ENCODE measurements around the gene SLX4IP.
A peak's percentile ranks its signal among the peaks of the same experiment; 100 is the strongest.

The SLX4IP gene

DNA sequence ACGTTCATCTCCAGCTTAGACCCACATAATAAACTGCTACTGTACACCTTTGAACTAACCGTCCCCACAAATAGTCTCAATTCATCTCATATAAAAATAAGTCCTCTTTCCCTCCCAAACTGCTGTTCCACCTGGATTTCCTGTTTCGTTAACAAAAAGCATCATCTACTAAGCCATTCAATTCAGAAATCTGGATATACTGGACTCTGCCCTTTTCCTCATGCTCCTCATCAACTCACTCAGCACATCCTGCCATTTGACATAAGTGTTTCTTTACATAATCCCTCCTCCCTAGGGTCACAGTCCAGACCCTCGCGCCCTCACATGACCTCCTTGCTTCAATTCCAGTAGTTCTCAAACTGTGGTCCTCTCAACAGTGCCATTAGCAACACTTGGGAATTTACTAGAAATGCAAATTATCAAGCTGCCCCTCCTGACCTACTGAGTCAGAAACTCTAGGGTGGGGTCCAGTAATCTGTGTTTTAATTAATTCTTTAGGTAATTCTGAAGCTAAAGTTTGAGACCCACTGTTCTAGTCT lies 5.6 kb upstream of the SLX4IP start:
- no peak for DNase-seq

DNA sequence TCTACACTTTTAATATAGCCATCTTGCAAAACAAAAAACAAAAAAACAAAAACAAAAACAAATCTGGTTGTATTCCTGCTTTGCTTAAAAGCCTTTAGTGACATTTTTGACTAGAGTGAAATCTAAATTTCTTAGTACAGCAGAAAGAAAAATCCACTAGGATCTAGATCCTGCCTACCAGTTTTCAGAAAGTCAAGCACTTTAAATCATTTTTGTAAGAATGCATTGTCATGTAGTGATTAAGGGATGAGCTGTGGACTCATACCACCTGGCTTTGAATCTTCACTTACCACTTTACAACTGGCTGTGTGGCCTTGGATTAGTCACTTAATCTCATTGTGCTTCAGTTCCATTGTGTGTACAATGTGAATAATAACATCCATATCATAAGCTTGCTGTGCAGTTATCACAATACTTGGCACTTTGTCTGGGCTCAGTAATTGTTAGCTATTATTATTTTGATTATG lies 5.1 kb upstream of the SLX4IP start:
- peak; percentile 21 for DNase-seq

DNA sequence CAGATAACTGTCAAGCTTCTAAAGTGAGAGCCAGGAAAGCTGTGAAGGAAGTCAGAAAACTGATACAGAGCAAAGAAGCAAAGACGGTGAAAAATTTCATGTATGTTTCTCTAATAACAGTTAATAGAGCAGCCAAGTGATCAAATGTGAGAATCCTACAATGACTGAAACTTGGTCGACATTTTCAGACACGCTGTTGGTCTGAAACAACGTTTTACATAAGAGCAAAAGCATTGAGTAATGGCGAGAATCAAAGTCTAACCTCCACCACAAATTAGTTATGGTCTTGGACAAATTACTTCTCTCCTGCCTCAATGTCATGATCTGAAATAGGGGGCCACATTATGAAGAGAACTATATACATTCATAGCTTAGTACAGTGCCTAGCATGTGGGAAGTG lies 4.4 kb upstream of the SLX4IP start:
- DNase-seq: no peak

DNA sequence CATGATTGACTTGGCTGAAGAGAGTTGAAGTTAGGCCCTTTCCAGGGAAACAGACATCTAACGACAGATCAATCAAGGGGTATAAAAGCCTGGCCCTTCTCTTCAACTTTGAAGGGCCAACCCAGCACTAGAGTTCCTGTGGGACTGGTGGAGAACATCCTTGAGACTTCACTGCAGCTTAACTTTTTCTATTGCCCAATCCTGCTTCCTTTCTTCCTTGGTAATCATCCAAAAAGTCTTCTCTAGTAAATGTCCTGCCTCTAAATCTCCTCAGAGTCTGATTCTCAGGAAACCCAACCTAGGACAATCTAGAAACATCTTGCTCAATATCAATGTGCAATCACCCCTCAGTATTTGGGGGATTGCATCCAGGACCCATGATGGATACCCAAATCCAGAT lies 3.0 kb upstream of the SLX4IP start:
- peak; percentile 18 for DNase-seq

DNA sequence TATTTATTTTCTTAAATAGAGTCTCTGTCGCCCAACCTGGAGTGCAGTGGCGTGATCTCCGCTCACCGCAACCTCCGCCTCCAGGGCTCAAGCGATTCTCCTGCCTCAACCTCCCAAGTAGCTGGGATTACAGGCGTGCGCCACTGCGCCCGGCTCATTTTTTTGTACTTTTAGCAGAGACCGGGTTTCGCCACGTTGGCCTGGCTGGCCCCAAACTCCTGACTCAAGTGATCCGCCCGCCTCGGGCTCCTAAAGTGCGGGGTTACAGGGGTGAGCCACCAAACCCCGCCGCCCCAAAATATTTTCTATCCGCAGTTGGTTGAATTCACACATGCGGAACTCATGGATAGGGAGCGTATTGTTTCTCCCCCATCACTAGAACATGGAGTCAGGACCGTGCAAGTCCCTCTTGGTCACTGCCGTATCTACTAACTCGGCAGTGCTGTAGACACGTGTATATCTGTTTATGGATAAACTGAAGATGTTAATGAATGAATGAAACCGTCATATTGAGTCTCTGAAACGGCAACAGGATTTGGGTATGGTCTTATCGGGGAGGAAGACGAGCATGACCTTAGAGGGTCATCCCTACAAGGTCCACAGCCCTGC lies 2.0 kb upstream of the SLX4IP start:
- DNase-seq: peak; percentile 9

DNA sequence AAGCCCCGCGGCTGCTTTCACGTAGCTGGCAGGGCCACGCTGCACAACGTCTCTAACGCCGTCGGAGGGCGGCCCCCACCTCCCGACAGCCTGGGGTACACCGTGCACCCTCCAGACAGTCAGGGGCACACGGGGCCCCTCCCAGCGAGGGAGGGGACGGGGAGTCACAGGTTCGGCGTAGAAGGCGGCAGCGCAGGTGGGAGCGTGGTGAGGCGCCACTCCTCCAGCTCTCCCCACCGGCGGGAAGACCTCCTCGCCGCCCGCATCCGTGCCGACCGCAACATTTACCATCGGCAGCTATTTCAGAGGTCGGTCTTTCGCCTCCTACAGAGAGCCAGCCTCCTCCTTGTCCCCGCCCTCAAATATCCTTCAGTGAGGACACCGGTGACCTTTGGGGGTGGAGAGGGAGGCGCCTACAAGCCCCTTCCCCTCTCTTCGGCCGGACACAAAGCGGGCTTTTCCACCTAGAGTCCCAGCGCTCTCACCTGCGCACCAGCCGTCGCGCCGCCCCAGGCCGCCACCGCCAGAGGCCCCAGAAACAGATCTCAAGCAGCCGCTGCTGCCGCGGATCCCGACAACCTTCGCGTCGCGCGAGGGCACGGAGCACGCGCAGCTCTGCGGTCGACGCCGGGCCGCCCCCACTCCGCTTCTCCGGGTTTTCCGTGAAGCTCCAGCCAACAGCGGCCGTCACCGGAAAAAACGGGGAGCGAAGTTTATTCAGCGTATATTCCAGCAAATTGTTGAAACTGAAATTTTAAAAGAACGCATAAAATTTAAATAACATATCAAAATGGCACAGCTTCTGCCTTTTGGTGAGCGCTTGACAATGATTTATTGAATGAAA lies 1.3 kb upstream of the SLX4IP start, which contains the start of gene MKKS:
Gene MKKS (minus strand): TSS at position 600 of the 844 bp plus-strand sequence. CDS start 20,708 bp downstream, outside the sequence.
- DNase-seq: peak; percentile 93

DNA sequence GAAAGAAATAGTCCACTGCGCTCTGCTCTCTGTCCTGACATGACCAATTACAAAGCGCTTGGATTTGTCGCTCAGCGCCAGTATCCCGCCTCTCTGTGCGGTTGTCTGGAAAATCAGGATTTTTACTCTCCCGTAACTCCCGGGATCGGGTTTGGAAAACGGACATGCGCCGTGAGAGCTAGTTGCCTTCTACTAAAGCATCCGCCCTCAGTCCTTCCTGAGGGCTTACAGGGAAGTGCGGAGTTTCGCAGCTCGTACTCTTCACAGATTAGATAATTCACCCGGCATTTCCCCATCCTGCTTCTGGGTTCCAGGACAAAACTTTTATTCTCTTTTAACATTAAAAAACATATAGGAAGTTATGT lies 656 bp upstream of the SLX4IP start:
- DNase-seq: peak; percentile 99

DNA sequence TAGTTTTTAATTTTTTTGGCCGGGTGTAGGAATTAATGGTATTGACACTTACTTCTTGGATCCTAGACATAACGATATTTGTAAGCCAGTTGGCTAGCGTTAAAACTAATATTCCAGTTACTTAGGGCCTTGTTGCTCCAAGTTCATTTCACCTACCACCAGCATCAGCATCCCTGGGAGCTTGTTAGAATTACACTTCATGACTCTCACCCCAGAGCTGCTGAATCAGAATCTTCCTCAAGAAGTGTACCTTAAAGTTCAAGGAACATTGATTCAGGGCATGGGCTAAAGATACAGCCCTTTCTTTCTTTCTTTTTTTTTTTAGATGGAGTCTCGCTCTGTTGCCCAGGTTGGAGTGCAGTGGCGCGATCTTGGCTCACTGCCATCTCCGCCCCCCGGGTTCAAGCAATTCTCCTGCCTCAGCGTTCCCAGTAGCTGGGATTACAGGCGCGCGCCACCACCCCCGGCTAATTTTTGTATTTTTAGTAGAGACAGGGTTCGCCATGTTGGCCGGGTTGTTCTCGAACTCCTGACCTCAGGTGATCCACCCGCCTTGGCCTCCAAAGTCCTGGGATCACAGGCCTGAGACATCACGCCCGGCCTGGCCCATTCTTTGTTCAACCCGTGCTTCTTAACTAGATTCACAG lies 1.1 kb downstream of the SLX4IP start:
- DNase-seq: no peak

DNA sequence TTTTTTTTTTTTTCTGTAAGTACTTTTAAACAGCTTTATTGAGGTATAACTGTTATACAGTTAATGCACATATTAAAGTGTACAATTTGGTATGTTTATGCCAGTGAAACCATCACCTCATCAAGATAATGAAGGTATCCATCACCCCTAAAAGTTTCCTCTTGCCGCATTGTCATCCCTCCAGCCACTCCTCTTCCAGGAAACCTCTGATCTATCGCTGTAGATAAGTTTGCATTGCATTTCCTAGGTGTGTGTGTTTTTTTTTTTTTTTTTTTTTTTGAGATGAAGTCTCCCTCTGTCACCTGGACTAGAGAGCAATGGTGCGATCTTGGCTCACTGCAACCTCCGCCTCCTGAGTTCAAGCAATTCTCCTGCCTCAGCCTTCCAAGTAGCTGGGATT lies 3.1 kb downstream of the SLX4IP start:
- no peak for DNase-seq

DNA sequence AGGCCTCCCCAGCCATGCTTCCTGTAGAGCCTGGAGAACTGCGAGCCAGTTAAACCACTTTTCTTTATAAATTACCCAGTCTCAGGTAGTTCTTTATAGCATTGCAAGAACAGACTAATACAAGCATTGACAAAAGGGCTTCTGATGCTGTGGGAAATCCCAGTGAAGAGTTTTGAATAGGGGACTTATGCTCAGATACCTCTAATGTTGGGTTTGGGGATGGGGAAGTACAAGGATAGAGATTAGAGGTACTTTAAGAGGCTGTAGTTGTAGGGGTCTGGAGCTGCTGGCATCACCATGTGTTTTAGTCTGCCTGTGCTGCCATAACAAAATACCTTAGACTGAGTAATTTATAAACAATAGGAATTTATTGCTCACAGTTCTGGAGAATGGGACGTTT lies 8.8 kb downstream of the SLX4IP start:
- DNase-seq: no peak

DNA sequence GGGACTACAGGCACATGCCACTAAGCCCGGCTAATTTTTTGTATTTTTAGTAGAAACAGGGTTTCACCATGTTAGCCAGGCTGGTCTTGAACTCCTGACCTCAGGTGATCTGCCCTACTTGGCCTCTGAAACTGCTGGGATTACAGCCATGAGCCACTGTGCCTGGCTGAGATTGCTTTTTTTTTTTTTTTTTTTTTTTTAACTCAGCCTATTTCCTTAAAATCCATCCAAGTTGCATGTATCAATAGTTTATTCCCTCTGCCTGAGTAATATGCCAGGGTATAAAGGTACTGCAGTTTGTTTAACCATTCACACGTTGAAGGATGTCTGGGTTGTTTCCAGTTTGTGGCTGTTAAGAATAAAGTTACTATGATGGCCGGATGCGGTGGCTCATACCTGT lies 10.7 kb downstream of the SLX4IP start:
- no peak for DNase-seq

DNA sequence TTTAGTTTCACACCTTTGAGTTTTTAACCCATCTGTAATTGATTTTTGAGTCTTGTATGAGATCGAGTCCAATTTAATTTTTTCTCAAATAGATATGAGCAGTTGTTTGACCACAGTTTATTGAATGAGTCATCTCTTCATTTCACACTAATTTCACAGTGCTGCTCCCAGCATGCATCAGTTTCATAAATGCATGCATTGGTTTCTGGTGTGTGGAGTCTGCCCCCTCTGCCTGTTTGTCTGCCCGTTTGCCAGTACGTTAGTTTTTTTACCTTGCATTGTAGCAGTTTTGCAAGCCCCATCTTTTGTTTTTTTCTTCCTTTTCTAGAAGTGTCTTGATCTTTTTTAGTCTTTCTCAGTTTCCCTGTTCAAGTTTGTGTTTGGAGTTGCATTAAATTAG lies 11.9 kb downstream of the SLX4IP start:
- peak; percentile 76 for DNase-seq

DNA sequence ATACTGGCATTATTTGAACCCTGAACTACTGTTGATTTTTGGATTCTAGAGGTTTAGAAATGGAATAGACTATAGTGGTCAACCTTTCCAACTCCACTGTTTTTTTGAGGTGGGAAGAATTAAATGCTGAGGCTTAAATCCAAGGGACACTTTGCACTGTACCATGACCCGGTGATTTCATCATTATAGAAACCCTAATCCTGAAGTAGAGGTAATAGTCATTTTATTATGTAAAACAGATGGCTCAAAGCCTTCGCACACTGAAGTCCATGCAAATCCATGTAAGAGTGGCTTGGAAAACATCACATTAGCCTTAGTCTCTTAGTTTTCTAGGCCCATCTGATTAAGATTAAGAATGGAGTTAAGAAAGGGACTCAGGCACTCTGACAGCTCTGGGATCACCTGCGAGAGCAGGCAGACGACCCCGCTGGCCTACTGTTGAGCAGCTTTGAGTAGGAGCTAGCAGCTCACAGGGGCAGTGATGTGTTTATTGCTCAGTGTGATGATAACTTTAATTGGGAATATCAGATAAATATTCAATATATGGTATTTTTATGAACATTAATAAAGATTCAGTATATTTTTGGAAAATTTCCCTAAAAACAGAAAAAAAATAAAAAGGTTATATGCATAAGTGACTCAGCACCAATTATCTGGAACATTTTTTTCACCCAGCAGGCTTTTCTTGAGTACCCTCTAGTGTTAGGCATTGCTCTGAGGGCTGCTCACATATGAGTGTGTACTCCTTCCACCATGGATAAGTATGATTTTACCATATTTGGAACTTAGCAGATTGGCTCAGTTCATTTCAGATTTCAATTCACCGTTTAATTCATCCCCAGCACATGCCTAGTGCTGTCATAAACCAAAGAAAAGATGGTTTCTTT lies 13.4 kb downstream of the SLX4IP start:
- DNase-seq: peak; percentile 51

DNA sequence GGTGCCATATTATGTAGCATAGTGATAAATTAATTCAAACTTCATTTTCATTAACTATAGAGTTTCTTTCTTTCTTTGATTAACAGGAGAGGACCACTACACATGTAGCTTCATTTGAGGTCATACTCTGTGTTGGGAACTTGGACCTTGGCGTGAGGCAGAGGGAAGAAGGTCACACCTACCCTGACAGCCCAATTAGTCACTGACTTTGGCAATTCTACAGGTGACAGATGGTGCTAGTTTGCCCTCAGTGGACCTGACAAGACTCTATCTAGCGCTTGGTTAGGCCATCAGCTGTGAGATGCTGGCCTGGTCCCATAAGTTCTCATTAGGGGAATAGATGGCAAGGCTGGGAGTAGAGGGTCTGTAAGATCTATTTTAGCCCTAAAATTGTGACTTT lies 14.2 kb downstream of the SLX4IP start:
- DNase-seq: no peak

DNA sequence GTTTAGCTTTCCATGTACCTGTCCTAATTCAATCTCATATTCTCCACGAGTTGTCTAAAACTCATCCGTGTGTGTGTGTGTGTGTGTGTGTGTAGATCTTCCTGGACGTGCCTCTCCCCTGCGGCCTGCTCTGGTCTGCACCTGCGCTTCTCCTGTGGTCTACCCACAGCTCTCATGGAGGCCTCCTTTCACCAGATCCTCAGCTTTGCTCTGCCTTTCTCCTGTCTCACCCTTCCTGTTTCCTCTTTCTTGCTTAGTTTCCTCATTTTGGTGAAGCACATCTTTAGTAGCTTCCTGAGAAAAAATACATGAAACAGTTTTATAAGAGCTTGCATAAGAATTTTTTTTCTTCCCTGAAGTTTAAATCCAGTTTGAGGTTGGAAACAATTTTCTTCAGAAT lies 18.1 kb downstream of the SLX4IP start:
- no peak for DNase-seq

DNA sequence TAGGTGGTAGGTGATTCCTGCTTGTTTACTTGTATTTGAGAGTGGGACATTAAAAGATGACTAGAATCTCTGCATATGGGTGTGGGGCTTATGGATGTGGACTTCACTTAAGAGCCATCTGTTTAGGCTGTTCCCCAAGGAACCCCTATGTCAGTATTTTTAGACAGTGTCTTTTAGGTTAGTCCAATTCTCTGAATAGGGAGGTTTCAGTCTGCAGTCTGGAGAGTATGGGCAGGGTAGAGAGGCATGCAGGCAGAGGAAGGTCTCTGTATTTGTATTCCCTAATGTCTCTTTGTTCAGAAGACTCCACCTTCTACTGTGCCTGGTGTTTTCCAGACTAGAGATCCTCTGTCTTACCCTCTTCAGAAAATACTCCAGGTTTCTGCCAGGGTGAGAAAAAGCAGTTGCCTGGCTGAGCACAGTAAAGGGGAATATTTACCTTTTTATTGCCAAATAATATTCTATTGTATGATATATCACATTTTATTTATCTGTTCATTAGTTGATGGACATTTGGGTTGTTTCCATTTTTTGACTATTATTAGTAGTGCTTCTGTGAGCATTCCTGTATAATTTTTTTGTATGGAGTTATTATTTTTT lies 19.1 kb downstream of the SLX4IP start:
- no peak for DNase-seq

DNA sequence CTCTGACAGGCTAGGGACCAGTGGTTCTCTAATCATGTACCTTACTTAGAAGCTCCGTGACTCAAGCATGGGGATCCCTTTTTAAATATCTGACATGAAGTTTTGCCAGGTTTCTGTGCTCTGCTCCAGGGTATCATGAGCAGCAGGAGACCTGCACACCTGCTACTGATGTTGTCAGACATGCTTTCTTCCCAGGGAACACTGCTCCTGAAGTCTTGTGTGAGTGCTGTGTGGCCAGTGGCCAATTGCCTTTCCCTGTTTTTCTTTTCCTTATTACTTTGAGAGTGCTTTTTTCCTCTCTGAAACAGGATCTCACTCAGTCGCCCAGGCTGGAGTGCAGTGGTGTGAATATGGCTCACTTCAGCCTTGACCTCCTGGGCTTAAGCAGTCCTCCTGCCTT lies 26.4 kb downstream of the SLX4IP start:
- no peak for DNase-seq

DNA sequence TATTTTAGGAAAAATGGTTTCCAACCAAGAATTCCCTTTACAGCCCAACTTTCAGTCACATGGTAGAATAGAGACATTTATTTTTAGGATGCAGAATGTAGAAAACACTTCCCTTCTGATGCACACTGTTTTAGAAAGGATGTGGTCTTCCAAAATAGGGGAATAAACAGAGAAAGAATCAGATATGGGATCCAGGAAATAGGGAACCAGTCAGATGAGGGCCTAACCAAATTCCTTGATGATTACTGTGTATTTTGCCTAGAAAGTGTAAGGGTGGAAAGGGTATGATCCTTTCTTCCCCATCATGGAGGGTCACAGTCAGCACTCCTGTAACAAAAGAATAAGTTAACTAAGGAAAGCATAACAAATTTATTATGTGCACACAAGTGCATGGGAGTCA lies 27.4 kb downstream of the SLX4IP start:
- peak; percentile 21 for DNase-seq

DNA sequence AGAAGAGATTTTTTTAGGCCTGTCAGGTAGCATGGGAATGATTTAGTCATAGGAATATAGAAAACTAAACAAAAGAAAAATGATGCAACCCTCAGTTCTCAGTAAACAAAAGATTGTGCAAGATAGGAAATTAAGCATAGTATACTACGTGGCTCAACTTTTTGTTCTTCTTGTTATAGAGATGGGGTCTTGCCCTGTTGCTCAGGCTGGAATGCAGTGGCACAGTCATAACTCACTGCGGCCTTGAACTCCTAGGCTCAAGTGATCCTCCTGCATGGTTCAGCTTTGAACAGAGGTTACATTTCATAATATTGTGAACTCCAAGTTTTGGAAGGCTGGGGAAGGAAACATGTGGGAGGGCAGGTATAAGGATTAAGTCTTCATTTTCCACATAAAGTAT lies 28.5 kb downstream of the SLX4IP start:
- DNase-seq: no peak

DNA sequence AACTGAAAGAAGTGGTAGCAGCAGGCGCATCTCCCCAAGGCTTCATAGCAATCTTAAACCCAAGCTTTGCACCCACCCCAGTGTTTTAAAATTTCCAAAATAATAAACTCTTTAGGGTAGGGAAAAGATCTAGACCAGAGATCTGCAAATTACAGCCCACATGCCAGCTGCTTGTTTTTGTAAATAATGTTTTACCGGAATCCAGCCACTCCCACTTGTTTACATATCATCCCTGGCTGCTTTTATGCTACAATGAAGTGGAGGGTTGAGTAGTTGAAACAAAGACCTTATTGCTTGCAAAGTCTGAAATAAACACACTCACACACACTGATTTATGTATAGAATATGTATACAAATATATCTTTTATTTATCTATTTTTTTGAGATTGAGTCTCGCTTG lies 30.0 kb downstream of the SLX4IP start:
- DNase-seq: no peak

DNA sequence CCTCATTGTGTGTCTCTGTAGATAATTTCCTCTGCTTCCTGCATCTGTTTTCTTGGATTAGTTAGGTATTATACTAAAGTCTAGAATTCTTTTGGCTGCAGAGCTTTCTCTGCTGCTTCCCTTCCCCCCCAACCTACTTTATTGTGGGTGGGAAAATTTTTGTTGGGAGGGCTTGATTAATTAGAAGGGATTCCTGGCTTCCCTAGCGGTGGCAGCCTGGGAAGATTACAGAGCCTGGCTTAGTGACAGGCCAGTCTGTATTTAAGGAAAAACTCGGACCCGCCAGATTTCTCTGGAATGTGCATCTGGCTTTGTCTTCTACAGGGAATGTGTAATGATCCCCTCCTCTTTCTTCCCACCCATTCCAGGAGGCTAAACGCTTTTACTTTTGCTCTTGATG lies 31.2 kb downstream of the SLX4IP start:
- peak; percentile 75 for DNase-seq

DNA sequence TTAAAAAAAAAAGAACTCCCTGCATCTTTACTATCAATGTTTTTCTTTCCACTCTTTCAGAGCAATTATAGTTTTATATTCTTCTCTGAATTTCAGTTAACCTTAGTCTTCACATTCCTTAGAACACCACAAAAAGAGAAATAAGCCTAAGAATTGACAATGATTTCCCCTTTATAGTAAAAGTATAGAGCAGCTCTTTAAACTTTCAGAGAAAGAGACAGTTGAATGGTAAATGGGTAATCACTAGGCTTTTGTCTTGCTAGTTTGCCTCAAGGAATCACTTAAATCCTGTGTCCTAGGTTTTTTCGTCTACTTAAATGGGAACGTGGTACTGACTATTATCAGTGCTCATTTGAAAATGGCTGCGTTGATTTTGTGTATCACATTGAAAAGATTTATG lies 31.8 kb downstream of the SLX4IP start:
- no peak for DNase-seq
